ENCODE measurements around the gene MARK4. TPM values are rescaled to one million over a fixed set of nuclear protein-coding genes. Genes with fewer than 3 reads are reported as not detected.

MARK4 gene
- total RNA-seq, 1 experiment from 2014 or later: 37.7 TPM

- Histone ChIP-seq H3K4me3 (replicated peaks in 1 of 2; ENCODE audit: low read depth in 1 of 2, low read length in 2 of 2) (no peak overlapping the region), H3K9me2 (ENCODE audit: insufficient read depth) (no peaks in the 10 kb centered on the region), H3K4me1 (ENCODE audit: control insufficient read depth in 1 of 2, insufficient read depth in 2 of 2, low read length in 2 of 2) (peaks cover 10 to 16% of the 10 kb centered on the region in 2 experiments), H3K27ac (ENCODE audit: low read depth, low read length) (no peak overlapping the region), H3K79me2 (ENCODE audit: insufficient read depth, low read length) (no peaks in the 10 kb centered on the region), H3K4me2 (ENCODE audit: low read length) (no peak overlapping the region), H3K27me3 (ENCODE audit: insufficient read depth, low read length) (no peaks in the 10 kb centered on the region), H3K9ac (ENCODE audit: low read length) (no peak overlapping the region), H4K20me1 (ENCODE audit: insufficient read depth) (no peaks in the 10 kb centered on the region), H3K36me3 (ENCODE audit: control insufficient read depth in 1 of 2, insufficient read depth in 2 of 2, low read length in 2 of 2) (no peaks in the 10 kb centered on the region), H2AFZ (ENCODE audit: low read depth, low read length, poor library complexity, severe bottlenecking) (no peak overlapping the region), H3K9me3 (ENCODE audit: control insufficient read depth in 1 of 2, insufficient read depth in 1 of 2, low read depth in 1 of 2, low read length in 2 of 2) (no peaks in the 10 kb centered on the region)
- ChIA-PET RAD21 (ENCODE audit: low non-redundant PET in 1 of 2, low total read pairs in 2 of 2, uncharacterized antibody in 2 of 2, unreplicated experiment in 2 of 2) (no interaction called here), POLR2A (no interaction called here), CTCF (no interaction called here)
- no peak for TF ChIP-seq FOSL1 (IDR thresholded peaks at IDR 0.05; ENCODE audit: low read depth)
- TF ChIP-seq ZBTB33 (IDR thresholded peaks at IDR 0.05; ENCODE audit: extremely low read depth, insufficient replicate concordance, low read length): no peak
- TF ChIP-seq SRF (IDR thresholded peaks at IDR 0.05; ENCODE audit: low read depth): no peak
- no peak for TF ChIP-seq TCF7L2 (IDR thresholded peaks at IDR 0.05; ENCODE audit: borderline replicate concordance, extremely low read depth, insufficient read depth, insufficient read length)
- TF ChIP-seq SIN3A (IDR thresholded peaks at IDR 0.05; ENCODE audit: low read depth): no peak
- no peak for TF ChIP-seq CEBPB (IDR thresholded peaks at IDR 0.05; ENCODE audit: low read depth)
- no peak for TF ChIP-seq CBX3 (IDR thresholded peaks at IDR 0.05; ENCODE audit: low read depth)
- no peak for TF ChIP-seq POLR2AphosphoS5 (IDR thresholded peaks at IDR 0.05; ENCODE audit: low read depth, low read length)
- TF ChIP-seq ATF3 (IDR thresholded peaks at IDR 0.05): no peak
- TF ChIP-seq ZNF274 (IDR thresholded peaks at IDR 0.05; ENCODE audit: low read depth, low read length): no peak
- TF ChIP-seq ELF1 (IDR thresholded peaks at IDR 0.05; ENCODE audit: borderline replicate concordance, low read depth): no peak
- TF ChIP-seq MAX (IDR thresholded peaks at IDR 0.05): no peak
- no peak for TF ChIP-seq ZFX (IDR thresholded peaks at IDR 0.05)
- no peak for TF ChIP-seq POLR2A (IDR thresholded peaks at IDR 0.05; ENCODE audit: borderline replicate concordance, extremely low read depth, insufficient read depth, insufficient read length)
- no peak for TF ChIP-seq REST (IDR thresholded peaks at IDR 0.05; ENCODE audit: low read depth)
- no peak for TF ChIP-seq EZH2phosphoT487 (IDR thresholded peaks at IDR 0.05; ENCODE audit: borderline replicate concordance)
- no peak for TF ChIP-seq SP1 (IDR thresholded peaks at IDR 0.05; ENCODE audit: low read depth)
- TF ChIP-seq CTCF (IDR thresholded peaks at IDR 0.05 in 2 of 3, conservative IDR thresholded peaks at IDR 0.05 in 1 of 3; ENCODE audit: borderline replicate concordance in 1 of 3, insufficient read depth in 1 of 3, low read depth in 2 of 3, low read length in 2 of 3): no peak
- TF ChIP-seq EGR1 (IDR thresholded peaks at IDR 0.05; ENCODE audit: low read depth): no peak
- TF ChIP-seq YY1 (IDR thresholded peaks at IDR 0.05; ENCODE audit: extremely low read depth, insufficient replicate concordance, low read depth, low read length): no peak
- no TSS peak for BruUV-seq (replicated peaks)
- no peak for ATAC-seq
- DNase-seq (ENCODE audit: low read depth, low spot score): no peak
- intact Hi-C loops (cut with micrococcal nuclease): no loop called here
Observed at GRCh38 chr19:45306518-45307027, 55.5 kb downstream of the MARK4 start.
